Measurements from ENCODE around the gene NSUN7. TPM values are rescaled to one million over a fixed set of nuclear protein-coding genes. Genes with fewer than 3 reads are reported as not detected.

The NSUN7 gene
- total RNA-seq, 4 donors from 2014 or later, result 8.1 to 37.0 (median 17.3) TPM

DNA sequence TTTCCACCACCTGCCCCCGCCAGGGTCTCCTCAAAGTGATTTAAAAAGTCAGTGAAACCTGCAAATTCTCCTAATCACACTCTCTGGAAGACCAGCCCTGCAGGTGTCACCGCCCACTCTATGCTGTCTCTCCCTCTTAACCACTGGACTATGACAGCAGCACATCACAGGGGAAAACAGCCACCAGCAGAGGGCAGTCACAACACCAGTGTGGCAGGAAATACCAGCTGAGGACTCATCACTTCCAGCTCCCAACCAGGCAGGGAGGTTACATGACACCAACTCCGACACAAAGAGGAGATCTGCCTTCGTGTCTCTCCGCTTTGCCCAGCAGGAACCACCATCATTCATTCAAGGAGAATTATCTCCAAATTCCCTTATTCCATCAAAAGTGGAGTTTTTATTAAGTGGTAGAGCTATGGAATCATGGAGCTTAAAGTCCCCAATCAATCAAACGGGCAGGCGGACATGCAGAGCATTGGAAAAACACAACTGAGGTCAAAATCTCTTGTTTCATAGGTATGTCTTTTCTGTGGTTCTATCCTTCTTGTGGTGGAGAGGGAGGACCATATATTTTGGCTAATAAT is 91.3 kb downstream of the NSUN7 start:
- 79 to 100% methylated on average over 2 to 7 of the region's 7 CpGs for WGBS, 2 donors (ENCODE audit: low coverage in 1 of 2)

GRCh38 chr4:40842318-40842717 is 92.6 kb downstream of the NSUN7 start:
- DNase-seq, result no peak
- H3K27ac ChIP-seq, result no peak overlapping the region

More for the DNA sequence above, 91.3 kb downstream of the NSUN7 start:
- no peaks in the 10 kb centered on the region for H3K9me3 ChIP-seq
- in situ Hi-C loops (cut with MboI; ENCODE audit: low pct_ligation_motif_present in 1 of 4, low pct_unique_long_range_greater_than_20kb in 1 of 4, low sequenced_read_pairs in 3 of 4) (no loop called here), intact Hi-C loops (cut with DNase I; ENCODE audit: low total_unique reads) (no loop called here)
- no peaks in the 10 kb centered on the region for H3K27me3 ChIP-seq
- peak; percentile 79 for DNase-seq
- H3K4me3 ChIP-seq, result no peak overlapping the region
- H3K27ac ChIP-seq, result no peak overlapping the region
- no peaks in the 10 kb centered on the region for H3K36me3 ChIP-seq
- TF ChIP-seq, protein P1, sequence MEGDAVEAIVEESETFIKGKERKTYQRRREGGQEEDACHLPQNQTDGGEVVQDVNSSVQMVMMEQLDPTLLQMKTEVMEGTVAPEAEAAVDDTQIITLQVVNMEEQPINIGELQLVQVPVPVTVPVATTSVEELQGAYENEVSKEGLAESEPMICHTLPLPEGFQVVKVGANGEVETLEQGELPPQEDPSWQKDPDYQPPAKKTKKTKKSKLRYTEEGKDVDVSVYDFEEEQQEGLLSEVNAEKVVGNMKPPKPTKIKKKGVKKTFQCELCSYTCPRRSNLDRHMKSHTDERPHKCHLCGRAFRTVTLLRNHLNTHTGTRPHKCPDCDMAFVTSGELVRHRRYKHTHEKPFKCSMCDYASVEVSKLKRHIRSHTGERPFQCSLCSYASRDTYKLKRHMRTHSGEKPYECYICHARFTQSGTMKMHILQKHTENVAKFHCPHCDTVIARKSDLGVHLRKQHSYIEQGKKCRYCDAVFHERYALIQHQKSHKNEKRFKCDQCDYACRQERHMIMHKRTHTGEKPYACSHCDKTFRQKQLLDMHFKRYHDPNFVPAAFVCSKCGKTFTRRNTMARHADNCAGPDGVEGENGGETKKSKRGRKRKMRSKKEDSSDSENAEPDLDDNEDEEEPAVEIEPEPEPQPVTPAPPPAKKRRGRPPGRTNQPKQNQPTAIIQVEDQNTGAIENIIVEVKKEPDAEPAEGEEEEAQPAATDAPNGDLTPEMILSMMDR (IDR thresholded peaks at IDR 0.05), result peak; percentile 39 to 61 (median 61)
- no peak for TF ChIP-seq POLR2A (IDR thresholded peaks at IDR 0.05)
- H3K4me1 ChIP-seq, result no peaks in the 10 kb centered on the region

DNA sequence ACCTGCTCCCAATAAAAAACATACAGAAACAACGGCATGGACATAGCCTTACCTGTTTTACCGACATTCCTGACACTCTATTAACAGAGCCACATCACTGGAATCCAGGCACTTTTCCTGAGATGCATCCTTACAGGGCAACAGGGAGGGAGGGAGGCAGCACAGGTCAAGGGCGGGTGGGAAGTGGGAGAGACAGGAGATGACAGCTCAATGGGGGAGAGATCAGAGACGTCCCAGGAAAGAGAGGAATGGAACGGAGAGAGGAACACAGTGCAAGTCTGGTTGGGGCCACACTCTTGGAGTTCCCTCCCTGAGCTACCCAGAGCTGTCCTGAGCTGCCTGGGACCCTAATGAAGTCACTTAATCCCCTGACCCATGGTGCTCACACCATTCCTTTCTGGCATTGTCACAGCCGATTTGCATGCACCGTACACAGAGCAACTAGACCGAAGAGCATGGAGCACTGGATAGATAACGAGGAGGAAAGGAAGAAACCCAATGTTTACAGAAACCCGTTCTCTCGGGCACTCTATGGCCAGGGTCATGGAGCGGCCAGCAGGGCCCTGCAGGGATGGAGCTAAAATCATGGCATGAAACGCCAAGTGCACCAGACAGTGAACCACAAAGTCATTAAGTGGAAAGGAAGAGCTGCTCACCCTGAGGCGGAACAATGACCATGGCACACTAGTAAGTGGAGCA is 93.1 kb downstream of the NSUN7 start:
- H3K27ac ChIP-seq, result no peak overlapping the region
- TF ChIP-seq EP300 (IDR thresholded peaks at IDR 0.05; ENCODE audit: low read depth), result no peak
- TF ChIP-seq POLR2AphosphoS5 (IDR thresholded peaks at IDR 0.05), result no peak
- TF ChIP-seq, protein P1 (IDR thresholded peaks at IDR 0.05), result no peak
- TF ChIP-seq POLR2A (IDR thresholded peaks at IDR 0.05), result no peak
- H3K9me3 ChIP-seq, result no peaks in the 10 kb centered on the region
- no peaks in the 10 kb centered on the region for H3K4me1 ChIP-seq
- H3K27me3 ChIP-seq, result no peaks in the 10 kb centered on the region
- H3K36me3 ChIP-seq, result no peaks in the 10 kb centered on the region
- H3K4me3 ChIP-seq, result no peak overlapping the region
- WGBS, 2 donors (ENCODE audit: low coverage in 1 of 2), result 73% methylated on average over 12 to 14 of the region's 14 CpGs
- in situ Hi-C loops (cut with MboI; ENCODE audit: low pct_ligation_motif_present in 1 of 4, low pct_unique_long_range_greater_than_20kb in 1 of 4, low sequenced_read_pairs in 3 of 4) (no loop called here), intact Hi-C loops (cut with DNase I; ENCODE audit: low total_unique reads) (no loop called here)
- DNase-seq, result no peak

More at GRCh38 chr4:40842318-40842717, 92.6 kb downstream of the NSUN7 start:
- intact Hi-C loops (cut with DNase I; ENCODE audit: low total_unique reads) (no loop called here), in situ Hi-C loops (cut with MboI; ENCODE audit: low pct_ligation_motif_present in 1 of 4, low pct_unique_long_range_greater_than_20kb in 1 of 4, low sequenced_read_pairs in 3 of 4) (no loop called here)
- WGBS, 2 donors (ENCODE audit: low coverage in 1 of 2), result 73 to 76% methylated on average over 3 to 13 of the region's 13 CpGs
- TF ChIP-seq POLR2AphosphoS5 (IDR thresholded peaks at IDR 0.05), result peak in 1 of 3 donors; percentile 10
- TF ChIP-seq, protein P1 (IDR thresholded peaks at IDR 0.05), result no peak
- Histone ChIP-seq H3K9me3 (no peaks in the 10 kb centered on the region), H3K4me3 (no peak overlapping the region), H3K36me3 (no peaks in the 10 kb centered on the region), H3K4me1 (no peaks in the 10 kb centered on the region), H3K27me3 (no peaks in the 10 kb centered on the region)

DNA sequence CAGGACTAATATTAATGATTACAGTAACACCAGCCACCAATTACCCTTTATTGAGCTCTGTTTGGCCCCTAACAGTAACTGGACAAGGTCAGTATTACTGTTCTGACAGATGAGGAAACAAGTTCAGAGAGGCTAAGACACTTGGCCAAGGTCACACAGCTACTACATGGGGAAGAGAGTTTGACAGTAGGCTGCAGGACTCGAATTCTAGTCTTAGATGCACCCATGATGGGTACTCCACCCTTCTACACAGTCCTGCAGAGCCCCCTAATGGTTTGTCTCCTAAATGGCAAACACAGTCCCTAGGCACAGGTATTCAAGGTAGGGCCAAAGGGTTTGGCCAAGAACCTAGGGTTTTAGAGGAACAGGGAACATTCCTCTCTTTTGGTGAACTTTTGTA is 93.9 kb downstream of the NSUN7 start:
- no peak overlapping the region for H3K27ac ChIP-seq
- 69% methylated on average over 1 of the region's 1 CpG; no CpG with 5 or more reads in 1 of the 2 donors for WGBS, 2 donors (ENCODE audit: low coverage in 1 of 2)

More for the DNA sequence above, 93.9 kb downstream of the NSUN7 start:
- Histone ChIP-seq H3K4me3 (no peak overlapping the region), H3K4me1 (no peaks in the 10 kb centered on the region), H3K36me3 (no peaks in the 10 kb centered on the region), H3K9me3 (no peaks in the 10 kb centered on the region), H3K27me3 (no peaks in the 10 kb centered on the region)
- TF ChIP-seq POLR2AphosphoS5 (IDR thresholded peaks at IDR 0.05), result no peak
- no peak for TF ChIP-seq POLR2A (IDR thresholded peaks at IDR 0.05)
- no peak for TF ChIP-seq EP300 (IDR thresholded peaks at IDR 0.05; ENCODE audit: low read depth)
- no peak for DNase-seq
- in situ Hi-C loops (cut with MboI; ENCODE audit: low pct_ligation_motif_present in 1 of 4, low pct_unique_long_range_greater_than_20kb in 1 of 4, low sequenced_read_pairs in 3 of 4), result no loop called here
- intact Hi-C loops (cut with DNase I; ENCODE audit: low total_unique reads), result no loop called here

All from transverse colon (tissue), 4 donors.